SK-N-SH (cell line): ENCODE data around the gene NAV2. TPM values are rescaled to one million over a fixed set of nuclear protein-coding genes. Genes with fewer than 3 reads are reported as not detected.
A peak's percentile ranks its signal among the peaks of the same experiment; 100 is the strongest.

Experiments
- CTCF ChIA-PET: fragments of 300-600, 350-600 bp; formaldehyde crosslinking; extraction: SDS; loops from one replicate; lab custom pipeline; 2021; lab: Yijun Ruan, JAX
- POLR2A ChIA-PET: fragments of 350-600 bp; sonication (Branson Sonifier 250); formaldehyde crosslinking; extraction: SDS; loops from one replicate; lab custom pipeline; 2020; ENCODE audit warnings: antibody characterized with exemption, inconsistent platforms; lab: Yijun Ruan, JAX
- DNase-seq: peaks from one replicate; pipeline ENCODE4 v3.0.0; 2012
- H2AFZ ChIP-seq: fragments of 200-600 bp; sonication (generic); 2 replicates; pipeline ENCODE4 v1.8.1; 2016; ENCODE audit warnings: antibody characterized with exemption, mild to moderate bottlenecking, low read depth
- H3F3A ChIP-seq: fragments of 200-600 bp; sonication (generic); replicated peaks from 2 replicates; pipeline ENCODE3; 2016; ENCODE audit warnings: antibody characterized with exemption, mild to moderate bottlenecking; ENCODE audit not compliant: insufficient read depth
- H3K27ac ChIP-seq, 2 experiments: fragments of 200-500 bp in 1 of 2; fragments of 200-600 bp in 1 of 2; sonication (Bioruptor generic) in 1 of 2; sonication (generic), shearing (Covaris generic) in 1 of 2; 2 replicates each; pipeline versions ENCODE4 v1.5.1 to v1.6.1; 2014 to 2016; ENCODE audit warnings: low read depth in 2 of 2, inconsistent platforms in 1 of 2, low read length in 1 of 2, mild to moderate bottlenecking in 1 of 2, mixed read lengths in 1 of 2
- H3K27me3 ChIP-seq: fragments of 200-600 bp; sonication (generic), shearing (Covaris generic); 2 replicates; pipeline ENCODE4 v1.6.1; 2016; ENCODE audit warnings: mixed run types; ENCODE audit not compliant: insufficient read depth
- H3K36me3 ChIP-seq, 2 experiments: fragments of 200-500 bp in 1 of 2; fragments of 200-600 bp in 1 of 2; sonication (Bioruptor generic) in 1 of 2; sonication (generic) in 1 of 2; replicated peaks in 1 of 2; 2 replicates each; pipeline versions ENCODE3 to v1.5.1; 2014 to 2016; ENCODE audit warnings: low read length in 1 of 2, mild to moderate bottlenecking in 1 of 2; ENCODE audit not compliant: insufficient read depth in 2 of 2, control insufficient read depth in 1 of 2
- H3K4me1 ChIP-seq, 2 experiments: fragments of 200-500 bp in 1 of 2; fragments of 200-600 bp in 1 of 2; sonication (Bioruptor generic) in 1 of 2; sonication (generic), shearing (Covaris generic) in 1 of 2; 2 replicates each; pipeline versions ENCODE4 v1.5.1 to v1.6.1; 2014 to 2016; ENCODE audit warnings: low read depth in 1 of 2, low read length in 1 of 2, mixed run types in 1 of 2; ENCODE audit not compliant: insufficient read depth in 2 of 2, control insufficient read depth in 1 of 2
- H3K4me2 ChIP-seq: fragments of 200-600 bp; sonication (generic), shearing (Covaris generic); 2 replicates; pipeline ENCODE4 v1.6.1; 2017; ENCODE audit warnings: mixed run types
- H3K4me3 ChIP-seq, 2 experiments: fragments of 200-500 bp in 1 of 2; fragments of 200-600 bp in 1 of 2; sonication (Bioruptor generic) in 1 of 2; sonication (generic), shearing (Covaris generic) in 1 of 2; 2 replicates each; pipeline versions ENCODE4 v1.5.1 to v1.8.1; 2014 to 2016; ENCODE audit warnings: low read depth in 2 of 2, inconsistent platforms in 1 of 2, low read length in 1 of 2, mild to moderate bottlenecking in 1 of 2, mixed read lengths in 1 of 2, moderate library complexity in 1 of 2
- H3K79me2 ChIP-seq: fragments of 200-600 bp; sonication (generic); 2 replicates; pipeline ENCODE4 v1.8.1; 2017; ENCODE audit warnings: mild to moderate bottlenecking; ENCODE audit not compliant: insufficient read depth
- H3K9ac ChIP-seq: fragments of 200-600 bp; sonication (generic); 2 replicates; pipeline ENCODE4 v1.6.1; 2017; ENCODE audit warnings: mixed run types
- H3K9me2 ChIP-seq: fragments of 200-600 bp; sonication (generic); 2 replicates; pipeline ENCODE4 v1.6.1; 2017; ENCODE audit warnings: mixed run types
- H3K9me3 ChIP-seq: fragments of 200-600 bp; sonication (generic); 2 replicates; pipeline ENCODE4 v1.6.1; 2017; ENCODE audit warnings: mixed run types, mild to moderate bottlenecking, moderate library complexity
- H4K20me1 ChIP-seq: fragments of 200-600 bp; sonication (generic); 2 replicates; pipeline ENCODE4 v1.6.1; 2017; ENCODE audit warnings: mild to moderate bottlenecking, mixed run types; ENCODE audit not compliant: insufficient read depth
- EP300 ChIP-seq, 2 experiments: IDR thresholded peaks; 2 replicates each; pipeline versions ENCODE4 v1.4.0 to v1.6.1; 2012; ENCODE audit warnings: borderline replicate concordance in 1 of 2, low read depth in 1 of 2, low read length in 1 of 2
- FOSL2 ChIP-seq: IDR thresholded peaks from 2 replicates; pipeline ENCODE4 v1.4.0; 2012; ENCODE audit warnings: low read depth, mild to moderate bottlenecking, moderate library complexity, borderline replicate concordance
- FOXJ3 ChIP-seq: sonication (generic); formaldehyde crosslinking; IDR thresholded peaks from 2 replicates; pipeline ENCODE4 v1.5.1; 2020; ENCODE audit warnings: mild to moderate bottlenecking, missing genetic modification reagents
- FOXM1 ChIP-seq: IDR thresholded peaks from 2 replicates; pipeline ENCODE4 v1.4.0; 2012; ENCODE audit warnings: low read depth, mild to moderate bottlenecking
- GABPA ChIP-seq: IDR thresholded peaks from 2 replicates; pipeline ENCODE4 v1.4.0; 2012; ENCODE audit warnings: low read depth, mild to moderate bottlenecking
- GATA2 ChIP-seq: sonication (generic); formaldehyde crosslinking; IDR thresholded peaks from 2 replicates; pipeline ENCODE4 v1.5.0; 2020; ENCODE audit warnings: mild to moderate bottlenecking, missing genetic modification reagents
- JUND ChIP-seq: IDR thresholded peaks from 2 replicates; pipeline ENCODE4 v1.4.0; 2012
- MEF2A ChIP-seq: IDR thresholded peaks from 2 replicates; pipeline ENCODE4 v1.4.0; 2012; ENCODE audit warnings: low read depth, borderline replicate concordance
- MXI1 ChIP-seq: IDR thresholded peaks from 2 replicates; pipeline ENCODE4 v1.6.1; 2012; ENCODE audit warnings: mild to moderate bottlenecking, low read depth, low read length, improper control_type of control experiment
- NRF1 ChIP-seq: IDR thresholded peaks from 2 replicates; pipeline ENCODE4 v1.6.1; 2012; ENCODE audit warnings: low read depth, mild to moderate bottlenecking, low read length
- PBX3 ChIP-seq: IDR thresholded peaks from 2 replicates; pipeline ENCODE4; 2012
- POLR2AphosphoS5 ChIP-seq: IDR thresholded peaks from 2 replicates; pipeline ENCODE4 v1.6.1; 2012; ENCODE audit warnings: low read depth, low read length
- RCOR1 ChIP-seq: fragments of 150-350 bp; IDR thresholded peaks from 2 replicates; pipeline ENCODE4 v1.6.1; 2017; ENCODE audit warnings: antibody characterized with exemption, low read length
- REST ChIP-seq: IDR thresholded peaks from 2 replicates; pipeline ENCODE4 v1.6.1; 2012; ENCODE audit warnings: mild to moderate bottlenecking, low read depth, low read length, moderate library complexity
- RFX5 ChIP-seq: IDR thresholded peaks from 2 replicates; pipeline ENCODE4 v1.6.1; 2012; ENCODE audit warnings: mild to moderate bottlenecking, improper control_type of control experiment, low read length
- RXRA ChIP-seq: IDR thresholded peaks from 2 replicates; pipeline ENCODE4 v1.4.0; 2012; ENCODE audit warnings: low read depth, mild to moderate bottlenecking, borderline replicate concordance
- SMC3 ChIP-seq: IDR thresholded peaks from 2 replicates; pipeline ENCODE4 v1.6.1; 2012; ENCODE audit warnings: low read depth, low read length, improper control_type of control experiment
- TCF12 ChIP-seq: IDR thresholded peaks from 2 replicates; pipeline ENCODE4 v1.4.0; 2012
- TEAD4 ChIP-seq: IDR thresholded peaks from 2 replicates; pipeline ENCODE4 v1.4.0; 2012; ENCODE audit warnings: mild to moderate bottlenecking, borderline replicate concordance; ENCODE audit not compliant: insufficient read depth
- USF2 ChIP-seq: fragments of 150-350 bp; IDR thresholded peaks from 2 replicates; pipeline ENCODE4 v1.6.1; 2017; ENCODE audit warnings: antibody characterized with exemption, low read length, low read depth, borderline replicate concordance
- YY1 ChIP-seq: IDR thresholded peaks from 2 replicates; pipeline ENCODE4 v1.4.0; 2012; ENCODE audit warnings: low read depth, mild to moderate bottlenecking
- WGBS: methylation state at CpG from one replicate; pipeline ENCODE4 v1.1.6; 2017; ENCODE audit warnings: low lambda C conversion rate; 5-methylcytosine and 5-hydroxymethylcytosine counted together
- polyA plus RNA-seq, 3 experiments: library from polyadenylated mRNA; depleted of rRNA; stranded (reverse); fragments of >200 nt; gene quantifications; 2 replicates each; pipeline ENCODE4 v1.2.3, GENCODE V29; 2012

Gene NAV2
- polyA plus RNA-seq, 1 of the 3 experiments (the other 2 are of a cell fraction): 26.2 TPM

GRCh38 chr11:19886498-19886897, 173.9 kb downstream of the NAV2 start:
- CTCF ChIA-PET: interaction anchor here (1.1 kb wide), 1 partner anchor 17 kb away, joined by 4 read pairs; no protein-coding TSS in a partner anchor

More at GRCh38 chr11:19886498-19886897, 173.9 kb downstream of the NAV2 start:
- H3K4me2 ChIP-seq: no peak overlapping the region
- peaks cover 14 to 24% of the 10 kb centered on the region in 2 experiments for H3K4me1 ChIP-seq
- no peaks in the 10 kb centered on the region for H3K27me3 ChIP-seq
- peaks cover 23% of the 10 kb centered on the region for H3K79me2 ChIP-seq
- DNase-seq: peak; percentile 67
- H3K27ac ChIP-seq: peak overlapping the region in 1 of 2 experiments; percentile 45; a peak in 2 of 4 replicates
- no peaks in the 10 kb centered on the region for H3K9me3 ChIP-seq
- TF ChIP-seq TEAD4: no peak
- TF ChIP-seq MEF2A: no peak
- TF ChIP-seq FOSL2: no peak
- TF ChIP-seq GATA2 (CRISPR knock-in tag): peak; percentile 70
- no peak for TF ChIP-seq GABPA
- TF ChIP-seq EP300 (IDR thresholded peaks at IDR 0.05; ENCODE audit: borderline replicate concordance in 1 of 2, low read depth in 1 of 2, low read length in 1 of 2): peak in 1 of 2 experiments; percentile 68; a peak in 1 of 4 replicates
- peak; percentile 38; the same call in 1 of the 2 replicates for TF ChIP-seq RCOR1
- no peak for TF ChIP-seq NRF1
- TF ChIP-seq RXRA: no peak
- TF ChIP-seq FOXJ3 (CRISPR knock-in tag): 0 out of 2 replicates have a peak, but pooled peaks have one; percentile 19
- no peak for TF ChIP-seq POLR2AphosphoS5
- TF ChIP-seq MXI1: peak; percentile 41; the same call in 1 of the 2 replicates
- TF ChIP-seq YY1: no peak
- TF ChIP-seq JUND: no peak
- no peak for TF ChIP-seq FOXM1
- TF ChIP-seq RFX5: no peak
- TF ChIP-seq REST: no peak
- TF ChIP-seq SMC3: no peak
- TF ChIP-seq TCF12: 0 out of 2 replicates have a peak, but pooled peaks have one; percentile 30
- TF ChIP-seq PBX3: no peak
- TF ChIP-seq USF2: no peak
- peaks cover 10% of the 10 kb centered on the region for H4K20me1 ChIP-seq
- 41% methylated on average over 3 of the region's 3 CpGs for WGBS
- H3K4me3 ChIP-seq: no peak overlapping the region
- peaks cover 30% of the 10 kb centered on the region for H3F3A ChIP-seq
- H3K9ac ChIP-seq: no peak overlapping the region
- peaks cover 68 to 77% of the 10 kb centered on the region in 2 experiments for H3K36me3 ChIP-seq
- no peaks in the 10 kb centered on the region for H3K9me2 ChIP-seq
- no peak overlapping the region for H2AFZ ChIP-seq
- POLR2A ChIA-PET: no interaction called here
